Suprapubic skin (tissue), 4 donors: Measurements from ENCODE around the gene PANK1.

Experiments used
- POLR2A ChIP-seq, 2 donors: fragments of 450-650 bp; IDR thresholded peaks; one replicate each; pipeline ENCODE4 v1.6.1; 2017; ENCODE audit warnings: antibody characterized with exemption in 2 of 2, mild to moderate bottlenecking in 2 of 2, moderate library complexity in 2 of 2
- POLR2AphosphoS5 ChIP-seq, 3 donors: sonication (generic); formaldehyde crosslinking; IDR thresholded peaks; one replicate each; pipeline ENCODE4 v1.6.1; 2017; ENCODE audit warnings: antibody characterized with exemption in 3 of 3

- TF ChIP-seq POLR2A (IDR thresholded peaks at IDR 0.05) (no peak), POLR2AphosphoS5 (IDR thresholded peaks at IDR 0.05) (no peak)
Measured at GRCh38 chr10:89563861-89564478, 81.1 kb downstream of the PANK1 start.
